ENCODE data around the gene TTL.
"Not testable (repeated sequence)": the region's sequence is repeated elsewhere in the genome, so short reads cannot be mapped to it uniquely, and the experiment has no call there.

TTL gene

GRCh38 chr2:112476434-112476833 is 5.5 kb upstream of the TTL start:
- FAIRE-seq: no peak

DNA sequence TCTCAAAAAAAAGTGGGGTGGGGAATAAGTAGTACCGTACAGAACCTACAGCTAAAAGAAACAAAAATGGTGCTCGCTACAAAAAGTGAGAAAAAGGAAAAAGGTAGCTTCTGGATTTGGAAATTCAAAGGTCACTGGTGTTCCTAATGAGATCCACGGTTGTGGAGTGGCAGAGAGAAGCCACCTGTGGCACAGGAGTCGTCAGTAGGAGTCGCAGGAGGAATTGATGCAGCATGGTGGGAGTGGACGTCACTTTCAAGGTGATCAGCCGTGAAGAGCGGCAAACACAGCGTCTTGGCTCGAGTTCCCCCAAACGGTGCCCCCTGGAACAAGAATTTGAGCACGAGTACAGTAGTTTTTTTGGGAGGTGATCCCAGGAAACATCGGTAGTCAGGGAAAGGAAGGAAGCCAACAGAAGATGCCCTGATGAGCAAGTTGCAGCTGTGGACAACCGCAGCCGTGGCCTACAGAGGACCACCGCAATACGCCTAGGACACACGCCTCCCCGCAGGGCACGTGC is 1.4 kb upstream of the TTL start:
- no peak for FAIRE-seq

GRCh38 chr2:112481050-112481527 is 867 bp upstream of the TTL start:
- no peak for FAIRE-seq

DNA sequence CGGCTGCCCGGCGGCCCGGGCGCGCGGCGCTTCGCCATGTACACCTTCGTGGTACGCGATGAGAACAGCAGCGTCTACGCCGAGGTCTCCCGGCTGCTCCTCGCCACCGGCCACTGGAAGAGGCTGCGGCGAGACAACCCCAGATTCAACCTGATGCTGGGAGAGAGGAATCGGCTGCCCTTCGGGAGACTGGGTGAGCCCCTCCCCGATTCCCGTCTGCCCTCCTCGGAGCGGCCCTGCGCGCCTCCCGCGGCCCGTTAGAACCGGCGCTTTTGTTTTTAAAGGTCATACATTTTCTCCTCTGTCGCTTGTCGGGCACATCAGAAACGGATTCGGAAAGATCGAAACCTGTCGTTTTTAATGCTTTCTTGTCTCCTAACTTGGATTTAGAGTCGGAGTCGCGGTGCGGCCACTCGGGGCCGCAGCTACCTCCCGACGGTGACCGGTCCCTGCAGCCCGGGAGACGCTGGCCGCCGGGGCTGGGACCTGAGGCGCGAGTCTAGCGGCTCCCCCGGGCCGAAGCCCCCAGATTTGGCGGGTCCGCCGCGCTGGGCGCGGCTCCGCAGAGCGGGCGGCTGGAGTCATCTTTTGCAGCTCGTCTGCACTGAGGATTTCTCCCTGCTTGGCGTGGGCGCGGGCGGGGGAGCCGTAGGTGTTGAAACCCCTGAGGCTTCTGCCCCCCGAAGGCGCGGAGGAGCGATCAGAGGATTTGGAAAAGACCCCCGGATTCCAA is 519 bp downstream of the TTL start:
- no peak for FAIRE-seq

DNA sequence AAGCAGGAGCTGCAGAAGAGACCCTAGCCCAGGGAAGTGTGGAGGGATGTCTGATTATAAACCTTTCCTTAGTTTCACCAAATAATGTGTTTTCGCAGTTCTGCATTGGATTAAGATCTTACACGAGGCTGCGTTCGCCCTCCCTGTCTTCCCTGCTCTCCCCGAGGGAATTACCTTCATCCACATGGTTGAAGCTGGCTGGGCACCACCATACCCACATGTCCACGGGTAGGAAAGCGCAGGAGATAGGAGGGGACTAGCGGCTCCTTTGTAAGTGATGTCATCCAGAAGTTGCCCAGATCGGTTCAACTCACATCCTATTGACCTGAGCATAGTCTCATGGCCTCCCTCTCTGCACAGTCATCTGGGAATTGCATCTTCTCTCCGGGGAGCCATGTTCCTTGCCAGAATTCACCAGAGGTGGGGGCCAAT is 1.1 kb downstream of the TTL start:
- FAIRE-seq: no peak

GRCh38 chr2:112483831-112484230 is 1.9 kb downstream of the TTL start:
- FAIRE-seq: no peak

DNA sequence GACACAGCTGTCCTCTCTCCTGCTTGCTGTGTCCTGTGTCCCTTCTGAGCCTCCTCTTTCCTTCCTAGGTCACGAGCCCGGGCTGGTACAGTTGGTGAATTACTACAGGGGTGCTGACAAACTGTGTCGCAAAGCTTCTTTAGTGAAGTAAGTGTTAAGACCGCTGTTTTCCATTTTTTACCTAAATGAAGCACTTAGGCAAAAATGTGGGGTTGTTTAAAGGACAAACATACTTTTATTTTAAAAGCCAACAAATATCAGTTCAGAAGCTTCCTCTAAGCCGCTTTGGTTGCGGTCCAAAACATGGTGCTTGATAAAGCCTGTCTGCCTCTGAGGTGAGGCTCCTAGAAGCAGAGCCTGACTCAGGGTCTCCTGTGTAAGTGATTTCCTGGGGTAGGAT is 3.9 kb downstream of the TTL start:
- no peak for FAIRE-seq

DNA sequence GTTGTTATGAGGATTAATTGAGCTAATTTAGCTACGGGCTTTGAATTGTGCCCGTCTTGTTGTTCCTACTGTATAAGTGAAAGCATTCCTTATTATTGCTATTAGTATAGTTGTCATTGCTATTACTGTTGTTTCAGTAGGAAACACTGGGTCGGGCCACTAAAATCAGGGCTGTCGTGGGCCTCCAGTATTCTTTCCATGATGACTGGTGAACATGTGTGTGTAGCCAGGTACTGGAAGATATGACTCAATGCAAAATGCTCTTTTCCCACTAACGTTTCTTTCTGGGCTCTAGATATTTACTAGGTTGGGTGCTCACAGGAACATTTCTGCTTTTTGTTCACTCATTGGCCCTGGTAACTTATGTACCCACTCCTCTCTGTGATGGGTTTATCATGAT is 4.9 kb downstream of the TTL start:
- FAIRE-seq: no peak

GRCh38 chr2:112487444-112487961 is 5.5 kb downstream of the TTL start:
- FAIRE-seq: no peak

DNA sequence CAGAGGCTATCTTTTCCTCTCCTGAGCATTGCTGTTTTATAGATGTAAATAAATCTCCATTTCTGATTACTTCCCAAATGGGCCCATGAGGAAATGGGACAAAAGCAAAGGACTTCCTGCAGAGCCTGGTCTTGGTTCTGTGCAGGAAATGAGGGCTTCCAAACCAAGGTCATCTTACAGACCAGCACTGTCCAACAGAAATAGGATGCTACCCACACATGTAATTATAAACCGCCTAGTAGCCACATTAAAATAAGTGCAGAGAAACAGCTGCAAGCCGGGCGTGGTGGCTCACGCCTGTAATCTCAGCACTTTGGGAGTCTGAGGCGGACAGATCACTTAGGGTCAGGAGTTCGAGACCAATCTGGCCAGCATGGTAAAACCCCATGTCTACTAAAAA is 6.2 kb downstream of the TTL start:
- no peak for FAIRE-seq

GRCh38 chr2:112491946-112492345 is 10.0 kb downstream of the TTL start:
- FAIRE-seq: no peak

DNA sequence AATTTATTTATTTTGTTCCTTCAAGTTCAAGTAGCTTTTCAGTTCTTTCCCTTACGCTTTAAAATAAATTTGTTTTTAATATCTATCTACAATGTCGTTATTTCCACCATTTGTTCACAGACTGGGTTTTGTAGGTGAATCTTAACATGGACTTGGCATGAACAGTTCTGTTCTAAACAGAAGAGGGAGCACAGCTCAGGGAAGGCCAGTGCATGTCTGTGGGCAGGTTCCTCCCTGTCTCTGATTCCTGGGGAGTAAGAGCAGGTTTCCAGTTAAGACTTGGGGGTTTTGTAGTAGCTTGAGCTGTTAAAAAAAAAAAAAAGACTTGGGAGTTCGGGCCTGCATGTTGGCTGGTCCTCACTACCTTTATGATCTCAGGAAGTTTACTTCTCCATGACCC is 11.1 kb downstream of the TTL start:
- no peak for FAIRE-seq

- no peak for FAIRE-seq
Measured at GRCh38 chr2:112493858-112494648, 12.1 kb downstream of the TTL start.

GRCh38 chr2:112494828-112495227 is 12.9 kb downstream of the TTL start:
- FAIRE-seq: no peak

DNA sequence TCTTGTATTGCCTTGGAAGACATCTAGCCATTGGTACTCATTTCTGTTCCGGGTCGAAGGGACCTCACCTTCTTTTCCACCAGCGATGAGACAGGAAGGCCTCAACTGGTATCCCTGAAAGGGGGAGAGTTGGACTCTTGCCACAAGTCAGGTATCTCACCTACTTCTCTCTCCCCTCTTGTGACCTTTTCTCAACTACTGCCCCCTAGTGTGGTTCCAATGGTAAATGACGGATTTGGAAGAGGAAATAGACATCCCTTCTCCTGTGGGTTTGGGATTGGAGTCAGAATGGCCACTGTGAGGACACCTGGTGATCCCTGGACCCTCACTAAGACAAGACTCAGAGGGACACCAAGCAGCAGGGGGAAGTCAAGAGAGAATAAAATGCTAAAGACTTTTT is 13.9 kb downstream of the TTL start:
- not testable (repeated sequence) for FAIRE-seq

DNA sequence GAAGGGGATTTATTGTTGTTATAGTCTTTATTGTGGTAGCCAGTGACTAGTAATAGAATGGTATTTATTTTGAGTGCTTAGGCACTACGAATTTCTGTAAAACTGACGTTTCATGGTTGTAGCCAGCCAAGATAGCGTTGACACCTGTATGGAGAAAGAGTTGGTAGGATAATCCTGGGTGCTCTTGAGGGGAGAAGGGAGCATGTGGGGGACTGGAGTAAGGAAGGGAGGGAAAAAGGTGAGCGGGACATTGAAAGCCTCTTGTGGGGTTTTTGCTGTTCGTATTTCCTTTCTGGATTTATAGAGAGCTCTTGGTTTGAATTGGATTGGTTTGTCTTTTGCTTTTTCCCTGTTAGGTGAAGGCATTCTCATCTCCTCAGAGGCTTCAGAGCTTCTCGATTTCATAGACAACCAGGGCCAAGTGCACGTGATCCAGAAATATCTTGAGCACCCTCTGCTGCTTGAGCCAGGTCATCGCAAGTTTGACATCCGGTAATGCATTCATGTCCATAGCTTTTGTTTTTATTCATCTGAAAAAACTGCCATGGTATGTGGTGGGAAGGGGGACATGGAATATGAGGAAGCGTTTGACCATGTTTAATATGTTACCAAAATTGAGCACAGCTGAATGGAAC is 19.0 kb downstream of the TTL start:
- not testable (repeated sequence) for FAIRE-seq

- FAIRE-seq: not testable (repeated sequence)
Measured at GRCh38 chr2:112509239-112509998, 27.5 kb downstream of the TTL start.

GRCh38 chr2:112516801-112517200 is 34.8 kb downstream of the TTL start:
- FAIRE-seq: no peak

DNA sequence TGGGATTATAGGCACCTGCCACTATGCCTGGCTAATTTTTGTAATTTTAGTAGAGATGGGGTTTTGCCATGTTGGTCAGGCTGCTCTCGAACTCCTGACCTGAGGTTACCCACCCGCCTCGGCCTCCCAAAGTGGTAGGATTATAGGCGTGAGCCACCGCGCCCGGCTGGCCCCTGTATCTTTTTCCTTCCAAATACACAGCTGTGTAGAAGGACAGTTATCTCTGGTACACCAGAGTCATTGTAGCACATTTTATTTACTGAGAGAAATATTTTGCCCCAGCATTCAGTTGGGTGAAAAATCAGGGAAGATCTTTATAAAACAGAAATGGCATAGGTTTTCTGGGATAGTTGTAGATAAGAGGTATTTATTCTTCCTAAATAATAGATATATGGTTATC is 36.9 kb downstream of the TTL start:
- no peak for FAIRE-seq

DNA sequence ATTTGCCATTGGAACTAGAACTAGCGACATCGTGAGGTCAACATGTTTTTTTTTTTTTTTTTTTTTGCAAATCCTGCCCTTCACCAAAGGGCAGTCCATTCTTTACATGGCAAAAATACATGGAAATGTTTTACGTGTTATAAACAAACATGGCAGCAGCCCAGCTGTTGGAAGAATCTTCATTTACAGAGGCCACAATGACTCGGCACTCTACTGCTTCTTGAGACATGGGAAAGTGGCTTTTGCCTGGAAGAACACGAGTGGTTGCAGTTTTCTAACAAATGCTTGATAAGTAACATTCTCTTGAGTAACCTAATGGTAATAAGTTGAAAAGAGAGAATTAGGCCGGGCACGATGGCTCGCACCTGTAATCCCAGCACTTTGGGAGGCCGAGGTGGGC is 37.5 kb downstream of the TTL start:
- no peak for FAIRE-seq

GRCh38 chr2:112520234-112520783 is 38.4 kb downstream of the TTL start:
- no peak for FAIRE-seq

DNA sequence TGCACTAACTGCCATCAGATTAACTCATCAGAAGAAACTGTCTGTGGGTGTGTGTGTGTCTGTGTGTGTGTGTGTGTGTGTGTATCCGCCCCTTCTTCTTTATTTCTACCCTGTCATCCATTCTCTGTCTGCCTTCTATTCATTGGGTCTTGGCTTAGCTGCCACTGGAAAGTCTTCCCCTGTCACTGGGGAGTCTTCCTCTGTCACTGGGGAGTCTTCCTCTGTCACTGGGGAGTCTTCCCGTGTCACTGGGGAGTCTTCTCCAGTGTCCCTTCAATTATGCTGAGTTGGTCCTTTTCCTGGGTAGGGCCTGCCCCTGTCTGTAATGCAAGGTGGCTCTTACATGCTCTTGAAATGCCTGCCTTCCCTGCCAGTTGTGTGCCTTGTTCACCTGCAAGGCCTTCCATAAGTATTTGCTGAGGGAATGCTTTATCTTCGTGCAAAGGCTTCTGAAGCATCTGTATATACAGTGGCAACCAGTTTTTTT is 41.4 kb downstream of the TTL start:
- FAIRE-seq: no peak
